Superior temporal gyrus (tissue), 1 donor: ENCODE data around the gene TEX28.
"Not testable (repeated sequence)": the region's sequence is repeated elsewhere in the genome, so short reads cannot be mapped to it uniquely, and the experiment has no call there.

Source experiments
- DNase-seq: peaks from one replicate; pipeline ENCODE4 v3.0.0-alpha.2; 2016; ENCODE audit errors: extremely low spot score

The TEX28 gene

DNA sequence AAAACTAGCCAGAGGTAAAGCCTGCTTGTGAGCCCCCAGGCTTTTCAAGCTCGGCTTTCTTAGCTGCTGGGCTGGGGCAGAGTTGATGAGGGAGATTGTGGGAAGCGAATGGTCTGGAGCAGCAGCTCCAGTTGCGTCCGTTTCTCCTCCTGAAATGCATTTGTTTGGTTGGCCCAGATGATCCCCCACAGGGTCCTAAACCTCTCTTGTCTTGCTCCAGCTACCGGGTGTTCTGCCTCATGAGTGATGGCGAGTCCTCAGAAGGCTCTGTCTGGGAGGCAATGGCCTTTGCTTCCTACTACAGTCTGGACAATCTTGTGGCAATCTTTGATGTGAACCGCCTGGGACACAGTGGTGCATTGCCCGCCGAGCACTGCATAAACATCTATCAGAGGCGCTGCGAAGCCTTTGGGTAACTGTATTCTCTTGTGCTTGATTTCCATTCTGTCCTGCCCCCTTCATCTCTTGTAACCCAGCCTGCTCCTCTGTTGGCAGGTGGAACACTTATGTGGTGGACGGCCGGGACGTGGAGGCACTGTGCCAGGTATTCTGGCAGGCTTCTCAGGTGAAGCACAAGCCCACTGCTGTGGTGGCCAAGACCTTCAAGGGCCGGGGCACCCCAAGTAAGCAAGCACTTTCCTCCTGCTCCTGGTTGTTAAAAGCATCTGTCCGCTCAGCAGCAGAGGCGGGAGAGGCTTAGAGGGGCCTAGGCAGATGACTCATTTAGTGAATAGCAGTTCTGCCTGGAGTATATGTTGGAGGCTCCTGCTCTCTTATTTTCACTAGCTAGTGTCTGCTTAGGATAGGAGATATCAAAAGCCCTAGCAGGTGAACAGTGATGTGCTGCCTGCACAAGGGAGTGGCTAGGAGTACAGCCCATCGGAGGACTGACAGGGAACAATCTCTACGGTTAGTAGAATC, 16.0 kb upstream of the TEX28 start:
- no peak for DNase-seq

DNA sequence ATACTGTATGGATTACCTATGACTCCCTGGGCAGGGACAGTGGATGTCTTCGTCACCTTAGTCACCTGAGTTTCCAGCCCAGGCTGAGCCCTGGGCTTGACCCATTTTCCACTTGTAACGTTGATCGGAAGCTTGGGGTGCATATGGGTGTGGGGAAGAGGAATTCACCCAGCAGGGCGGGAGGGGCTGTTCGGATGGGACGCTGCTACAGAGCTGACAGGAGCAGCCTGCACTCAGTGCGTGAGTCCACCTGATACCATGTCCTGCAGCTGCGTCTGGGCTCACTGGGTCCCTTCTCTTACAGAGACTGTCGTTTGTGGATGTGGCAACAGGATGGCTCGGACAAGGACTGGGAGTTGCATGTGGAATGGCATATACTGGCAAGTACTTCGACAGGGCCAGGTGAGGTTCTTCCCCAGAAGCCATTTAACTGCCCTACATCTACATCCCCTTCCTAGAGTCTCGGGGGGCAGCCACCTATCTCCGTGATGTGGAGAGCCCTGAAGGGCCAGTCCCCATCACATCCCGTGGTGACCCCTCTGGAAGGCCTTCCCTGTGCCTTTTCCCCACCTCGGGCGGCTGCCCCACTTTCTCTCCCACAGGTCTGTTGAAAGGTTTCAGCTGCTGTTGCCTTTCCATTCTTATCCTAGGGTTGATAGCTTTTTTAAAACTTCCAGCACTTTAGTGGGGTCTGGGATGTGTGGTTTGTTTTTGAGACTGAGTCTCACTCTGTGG, 14.3 kb upstream of the TEX28 start:
- DNase-seq: no peak

DNA sequence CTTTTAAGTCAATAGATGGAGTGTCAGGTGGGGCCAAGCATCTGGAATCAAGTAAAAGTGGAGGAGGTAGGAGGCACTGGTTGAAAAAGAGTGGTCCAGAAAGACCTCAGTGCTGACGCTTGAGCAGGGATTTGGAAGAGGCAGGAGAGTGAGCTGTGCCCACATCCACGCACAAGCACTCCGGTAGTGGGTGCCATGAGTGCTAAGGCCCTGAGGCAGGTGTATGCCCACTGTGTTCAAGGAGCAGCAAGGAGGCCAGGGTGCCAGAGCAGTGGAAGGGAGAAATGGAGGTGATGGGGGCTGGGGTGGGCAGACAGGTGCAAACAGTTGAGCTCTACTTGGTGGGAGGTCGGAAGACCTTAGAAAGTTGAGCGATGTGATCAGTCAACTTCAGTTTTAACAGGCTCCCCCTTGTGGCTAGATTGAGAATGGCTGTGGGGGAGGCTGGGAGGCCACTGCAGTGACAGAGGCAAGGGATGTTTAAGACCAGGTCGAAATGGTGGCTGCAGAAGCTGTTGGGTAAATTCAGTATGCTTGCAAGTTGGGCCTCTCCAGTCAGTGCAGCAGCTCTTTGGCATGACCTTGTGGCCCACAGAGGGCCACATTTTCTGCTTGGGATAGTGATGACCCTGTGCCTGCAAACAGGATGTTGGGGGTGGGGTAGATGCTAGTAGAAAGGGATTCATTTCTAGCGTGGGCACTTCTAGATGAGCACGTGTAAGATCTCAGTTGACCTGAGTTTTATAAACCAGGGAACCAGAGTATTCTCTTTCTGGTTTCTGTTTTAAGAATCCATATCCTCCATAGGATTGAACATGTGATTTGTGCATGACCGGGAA, 13.4 kb upstream of the TEX28 start:
- DNase-seq: peak; percentile 60

DNA sequence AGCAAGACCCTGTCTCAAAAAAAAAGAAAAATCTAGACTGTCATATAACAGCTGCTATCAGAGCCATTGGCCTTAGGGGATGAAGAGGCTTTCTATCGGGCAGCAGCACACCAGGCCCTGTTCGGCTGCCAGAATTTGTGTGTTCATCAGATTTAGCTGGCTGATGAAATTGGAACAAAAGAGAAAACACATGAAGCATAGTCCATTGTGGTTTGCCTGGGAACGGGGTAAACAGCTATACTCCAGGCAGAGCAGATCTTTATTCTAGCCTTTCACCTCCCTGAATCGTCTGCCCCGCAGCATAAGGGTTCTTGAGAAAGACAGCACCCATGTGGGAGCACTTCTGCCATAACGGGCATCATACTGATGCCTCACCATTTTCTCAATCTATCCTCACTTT, 12.3 kb upstream of the TEX28 start:
- peak; percentile 26 for DNase-seq

DNA sequence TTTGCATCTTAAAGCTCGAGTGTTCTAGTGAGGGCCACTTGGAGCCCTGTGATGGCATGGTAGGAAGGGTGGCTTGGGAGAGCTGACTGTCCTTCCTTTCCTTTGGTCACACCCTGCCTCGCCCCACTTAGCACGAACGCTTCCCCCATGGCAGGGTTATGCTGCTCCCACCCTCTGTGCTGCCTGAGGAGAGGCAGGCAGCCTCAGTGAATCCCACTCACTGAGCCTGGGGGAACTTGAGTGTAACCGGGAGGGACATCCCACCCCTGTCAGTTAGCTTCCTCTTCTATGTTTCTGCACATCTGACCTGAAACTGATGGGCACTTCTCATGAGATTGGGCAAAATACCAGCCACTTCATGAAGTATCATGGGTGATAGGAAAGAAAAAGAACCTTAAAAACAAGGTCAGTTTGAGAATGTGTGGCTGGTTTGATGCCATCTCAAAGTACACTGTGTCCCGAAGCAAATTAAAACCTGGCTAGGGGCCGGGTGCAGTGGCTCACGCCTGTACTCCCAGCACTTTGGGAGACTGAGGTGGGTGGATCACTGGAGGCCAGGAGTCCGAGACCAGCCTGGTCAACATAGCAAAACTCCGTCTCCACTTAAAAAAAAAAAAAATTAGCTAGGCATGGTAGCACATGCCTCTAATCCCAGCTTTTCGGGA, 10.7 kb upstream of the TEX28 start:
- DNase-seq: no peak

DNA sequence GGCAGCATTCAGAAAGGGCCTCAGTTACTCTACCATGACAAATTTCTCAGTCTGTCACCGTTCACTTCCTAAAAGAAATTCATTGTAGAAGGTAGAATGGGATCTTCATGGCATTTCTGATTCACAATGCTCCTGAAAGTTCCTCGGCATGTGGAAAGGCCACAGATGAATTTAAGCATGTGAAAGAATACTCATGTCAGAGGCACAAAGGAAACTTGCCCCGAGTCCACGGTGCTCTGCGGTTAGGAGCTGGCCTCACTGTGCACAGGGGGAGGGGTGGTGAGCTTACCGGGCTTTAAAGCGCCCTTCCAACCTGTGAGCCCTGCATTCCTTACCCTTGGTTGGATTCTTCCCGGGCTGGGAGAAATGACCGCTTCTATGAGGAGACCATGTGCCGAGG, 9.9 kb upstream of the TEX28 start:
- no peak for DNase-seq

DNA sequence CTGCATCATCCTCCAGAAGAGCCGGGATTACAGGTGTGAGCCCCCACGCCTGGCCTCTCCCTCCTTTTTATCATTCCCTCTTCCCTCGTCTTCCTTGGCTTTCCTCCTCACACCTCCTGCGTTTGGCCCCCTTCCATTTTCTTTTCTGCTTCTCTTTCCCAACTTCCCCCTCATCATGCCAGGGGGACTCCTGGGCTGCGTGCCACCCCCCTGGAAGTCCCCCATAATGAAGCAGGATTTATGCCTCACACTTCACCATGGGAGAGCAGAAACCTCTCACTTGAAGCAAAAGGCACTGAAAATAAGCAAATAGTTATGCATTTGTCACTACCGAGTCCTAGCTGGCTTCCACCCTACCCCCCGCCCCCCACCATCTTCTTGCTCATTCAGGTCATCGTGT, 8.6 kb upstream of the TEX28 start:
- DNase-seq: no peak

DNA sequence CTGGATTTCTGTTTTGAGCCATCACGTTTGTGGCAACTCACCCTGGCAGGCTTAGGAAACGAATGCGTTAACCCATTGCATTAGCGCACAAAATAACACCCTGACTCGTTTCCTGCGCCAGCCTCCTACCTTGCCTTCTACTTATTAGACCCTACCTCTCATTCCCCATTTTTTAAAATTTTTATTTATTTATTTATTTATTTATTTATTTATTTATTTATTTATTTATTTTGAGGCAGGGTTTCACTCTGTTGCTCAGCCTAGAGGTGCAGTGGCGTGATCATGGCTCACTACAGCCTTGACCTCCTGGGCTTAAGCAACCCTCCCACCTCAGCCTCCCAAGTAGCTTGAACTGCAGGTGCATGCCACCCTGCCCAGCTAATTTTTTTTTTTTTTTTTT, 8.1 kb upstream of the TEX28 start:
- DNase-seq: not testable (repeated sequence)

DNA sequence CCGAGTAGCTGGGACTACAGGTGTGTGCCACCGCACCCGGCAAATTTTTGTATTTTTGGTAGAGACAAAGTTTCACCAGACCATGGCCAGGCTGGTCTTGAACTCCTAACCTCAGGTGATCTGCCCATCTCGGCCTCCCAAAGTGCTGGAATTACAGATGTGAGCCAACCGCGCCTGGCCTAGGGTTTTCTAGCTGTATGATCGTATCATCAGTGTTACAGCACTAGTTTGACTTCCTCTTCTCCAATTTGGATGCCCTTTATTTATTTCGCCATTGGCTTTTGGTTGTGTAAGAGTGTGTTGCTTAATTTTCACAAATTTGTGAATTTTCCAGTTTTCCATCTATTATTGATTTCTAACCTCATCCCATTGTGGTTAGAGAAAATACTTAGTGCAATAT, 5.9 kb upstream of the TEX28 start:
- DNase-seq: no peak

DNA sequence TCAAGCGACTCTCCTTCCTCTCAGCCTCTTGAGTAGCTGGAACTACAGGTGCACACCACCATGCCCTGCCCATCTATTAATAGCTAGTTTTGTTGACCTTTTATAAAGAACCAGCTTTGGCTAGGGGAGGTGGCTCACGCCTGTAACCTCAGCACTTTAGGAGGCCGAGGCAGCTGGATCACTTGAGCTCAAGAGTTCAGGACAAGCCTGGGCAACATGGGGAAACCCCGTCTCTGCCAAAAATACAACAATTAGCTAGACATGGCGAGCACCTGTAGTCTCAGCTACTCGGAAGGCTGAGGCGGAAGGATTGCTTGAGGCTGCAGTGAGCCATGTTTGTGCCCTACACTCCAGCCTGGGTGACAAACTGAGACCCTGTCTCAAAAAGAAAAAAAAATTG, 3.4 kb upstream of the TEX28 start:
- no peak for DNase-seq

DNA sequence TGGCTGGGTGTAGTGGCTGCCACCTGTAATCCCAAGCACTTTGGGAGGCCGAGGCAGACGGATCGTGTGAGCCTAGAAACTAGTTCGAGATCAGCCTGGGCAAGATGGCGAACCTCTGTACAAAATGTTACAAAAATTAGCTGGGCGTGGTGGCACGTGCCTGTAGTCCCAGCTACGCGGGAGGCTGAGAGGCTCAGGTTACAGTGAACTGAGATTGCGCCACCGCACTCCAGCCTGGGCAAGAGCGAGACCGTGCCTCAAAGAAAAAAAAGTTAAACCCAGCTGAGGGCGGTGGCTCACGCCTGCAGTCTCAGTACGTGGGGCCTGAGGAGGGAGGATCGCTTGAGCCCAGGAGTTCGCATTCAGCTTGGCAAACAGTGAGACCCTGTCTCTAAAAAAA, 1.8 kb upstream of the TEX28 start:
- no peak for DNase-seq

DNA sequence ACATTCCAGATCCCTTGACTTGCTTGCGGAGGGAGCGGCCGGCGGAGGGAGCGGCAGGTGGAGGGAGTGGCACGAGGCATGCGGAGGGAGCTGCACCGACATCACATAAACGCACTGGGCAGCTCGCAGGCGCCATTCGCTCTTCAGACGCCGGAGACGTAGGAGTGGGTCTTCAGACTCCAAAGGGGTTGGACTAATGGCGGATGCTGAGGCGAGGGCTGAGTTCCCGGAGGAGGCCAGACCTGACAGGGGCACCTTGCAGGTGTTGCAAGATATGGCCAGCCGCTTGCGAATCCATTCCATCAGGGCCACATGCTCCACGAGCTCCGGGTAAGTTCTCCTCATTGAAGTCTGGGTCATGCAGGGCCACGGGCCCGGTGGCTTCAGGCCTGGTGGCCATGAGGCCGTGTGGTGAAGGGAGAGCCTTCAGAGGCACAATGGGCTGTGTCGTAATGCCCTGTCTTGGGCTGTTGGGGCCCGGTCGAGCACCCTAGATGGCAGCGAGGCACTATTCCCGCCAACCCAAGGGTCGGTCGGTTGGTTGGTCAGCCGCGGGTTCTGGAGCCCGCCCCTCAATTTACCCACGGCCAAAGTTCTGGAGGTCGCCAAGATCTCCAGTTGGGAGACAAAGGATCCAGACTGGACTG, 863 bp upstream of the TEX28 start, which contains the start of gene TKTL1:
Gene TKTL1 (plus strand): TSS at position 132 of the 647 bp plus-strand sequence. CDS start 65 bp downstream, at position 197.
- no peak for DNase-seq

DNA sequence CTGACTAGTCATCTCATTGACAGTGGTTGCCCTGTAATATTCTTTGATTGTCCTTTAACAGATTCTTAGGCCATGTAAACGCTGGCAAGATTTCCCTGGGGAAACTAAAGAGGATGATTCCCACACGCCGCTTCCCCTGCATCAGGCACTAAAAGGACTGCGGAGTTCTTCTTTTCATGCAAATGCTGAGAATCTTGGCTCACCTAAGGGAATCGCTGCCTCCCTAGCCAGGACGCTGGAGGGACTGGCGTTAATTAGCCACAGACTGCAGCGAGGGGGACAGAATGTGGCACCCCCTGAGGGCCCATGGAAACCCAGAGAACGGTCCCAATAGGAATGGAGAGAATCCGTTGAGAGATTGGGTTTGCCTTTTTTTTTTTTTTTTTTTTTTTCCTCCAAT, 8.5 kb downstream of the TEX28 start:
- not testable (repeated sequence) for DNase-seq

DNA sequence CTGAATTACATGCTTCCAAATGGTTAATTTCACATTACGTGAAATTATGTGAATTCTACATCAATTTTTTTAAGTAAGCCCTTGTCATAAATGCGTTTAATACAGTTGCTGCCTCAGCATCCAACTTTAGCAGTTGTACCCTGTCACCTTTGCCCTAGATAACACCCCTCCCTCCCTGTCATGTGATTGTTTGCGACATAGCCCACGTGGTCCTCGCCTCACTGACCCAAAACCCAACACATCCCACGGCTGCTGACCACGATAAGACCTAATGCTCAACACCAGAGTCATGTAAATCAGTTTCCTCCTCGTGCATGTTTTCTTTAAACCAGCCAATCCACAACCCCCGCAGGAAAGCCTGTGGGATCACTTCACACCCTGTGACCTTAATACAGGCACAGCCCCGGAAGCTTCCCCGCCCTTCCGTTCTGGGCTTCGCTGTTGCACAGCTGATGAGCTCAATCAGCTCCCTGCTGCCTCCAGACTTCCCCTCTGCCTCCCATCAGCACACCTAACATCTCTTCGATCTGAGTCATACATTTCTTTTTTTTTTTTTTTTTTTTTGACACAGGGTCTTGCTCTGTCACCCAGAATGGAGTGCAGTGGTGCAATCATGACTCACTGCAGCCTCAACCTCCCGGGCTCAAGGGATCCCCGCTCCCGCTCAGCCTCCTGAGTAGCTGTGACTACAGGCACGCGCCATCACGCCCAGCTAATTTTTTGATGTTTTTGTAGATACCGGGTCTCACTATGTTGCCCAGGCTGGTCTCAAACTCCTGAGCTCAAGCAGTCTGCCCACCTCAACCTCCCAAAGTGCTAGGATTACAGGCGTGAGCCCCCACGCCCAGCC, 10.2 kb downstream of the TEX28 start:
- DNase-seq: not testable (repeated sequence)

DNA sequence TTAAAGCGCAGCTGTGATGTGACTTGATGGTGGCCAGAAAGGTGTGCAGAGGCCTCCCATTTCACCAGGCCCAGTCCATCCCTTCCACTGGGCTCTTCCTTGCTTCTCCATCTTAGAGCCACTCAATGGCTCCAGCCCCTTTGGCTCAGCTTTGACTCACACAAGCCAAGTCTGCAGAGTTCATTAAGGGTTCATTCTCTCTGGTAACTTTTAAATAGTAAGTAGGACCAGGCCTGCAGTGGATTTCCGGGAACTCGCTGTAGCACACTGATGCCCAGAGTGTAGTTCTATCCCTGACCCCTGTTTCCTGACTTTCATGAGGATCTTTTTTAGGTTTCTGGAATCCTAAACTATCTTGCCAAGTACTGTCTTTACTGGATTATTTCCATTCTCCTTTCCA, 25.7 kb downstream of the TEX28 start:
- DNase-seq: not testable (repeated sequence)

DNA sequence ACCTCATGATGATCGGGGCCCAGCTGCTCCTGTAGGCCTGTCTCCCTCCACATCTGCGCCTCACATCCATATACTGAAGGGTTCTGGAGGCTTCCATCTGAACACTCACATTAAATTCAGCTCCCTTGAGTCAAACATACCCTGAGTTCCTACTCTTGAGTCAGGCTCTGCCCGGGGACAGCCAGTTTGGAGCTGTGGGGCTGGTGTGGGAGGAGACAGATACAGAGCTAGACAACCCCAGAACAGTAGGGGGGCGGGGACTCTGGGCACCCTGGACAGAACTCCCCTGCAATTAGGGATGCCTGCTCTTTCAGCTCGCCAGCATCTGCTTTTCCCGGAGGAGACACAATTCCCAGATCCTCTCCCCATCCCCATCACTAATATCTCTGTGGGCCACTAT, 31.9 kb downstream of the TEX28 start:
- not testable (repeated sequence) for DNase-seq

DNA sequence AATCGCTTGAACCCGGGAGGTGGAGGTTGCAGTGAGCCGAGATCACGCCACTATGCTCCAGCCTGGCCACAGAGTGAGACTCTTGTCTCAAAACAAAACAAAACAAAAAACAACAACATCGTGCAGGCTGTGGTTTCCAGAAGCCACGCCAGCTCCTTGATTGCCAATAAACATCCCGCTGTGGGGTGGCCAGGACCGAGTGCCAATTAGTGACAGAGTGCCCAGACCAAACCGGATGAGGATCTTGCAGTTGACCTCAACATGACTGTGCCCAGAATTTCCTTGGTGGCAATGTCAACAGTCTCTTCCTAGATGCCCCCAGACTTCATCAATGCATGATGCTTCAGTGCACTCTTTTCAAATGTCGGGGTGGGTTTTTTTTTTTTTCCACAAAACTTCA, 36.2 kb downstream of the TEX28 start:
- not testable (repeated sequence) for DNase-seq

DNA sequence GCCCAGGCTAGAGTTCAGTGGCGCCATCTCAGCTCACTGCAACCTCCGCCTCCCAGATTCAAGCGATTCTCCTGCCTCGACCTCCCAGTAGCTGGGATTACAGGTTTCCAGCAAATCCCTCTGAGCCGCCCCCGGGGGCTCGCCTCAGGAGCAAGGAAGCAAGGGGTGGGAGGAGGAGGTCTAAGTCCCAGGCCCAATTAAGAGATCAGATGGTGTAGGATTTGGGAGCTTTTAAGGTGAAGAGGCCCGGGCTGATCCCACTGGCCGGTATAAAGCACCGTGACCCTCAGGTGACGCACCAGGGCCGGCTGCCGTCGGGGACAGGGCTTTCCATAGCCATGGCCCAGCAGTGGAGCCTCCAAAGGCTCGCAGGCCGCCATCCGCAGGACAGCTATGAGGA, 37.6 kb downstream of the TEX28 start, which contains the start of gene OPN1MW3:
Gene OPN1MW3 (plus strand): TSS at position 301 of the 400 bp plus-strand sequence. CDS start 38 bp downstream, at position 339.
- not testable (repeated sequence) for DNase-seq

DNA sequence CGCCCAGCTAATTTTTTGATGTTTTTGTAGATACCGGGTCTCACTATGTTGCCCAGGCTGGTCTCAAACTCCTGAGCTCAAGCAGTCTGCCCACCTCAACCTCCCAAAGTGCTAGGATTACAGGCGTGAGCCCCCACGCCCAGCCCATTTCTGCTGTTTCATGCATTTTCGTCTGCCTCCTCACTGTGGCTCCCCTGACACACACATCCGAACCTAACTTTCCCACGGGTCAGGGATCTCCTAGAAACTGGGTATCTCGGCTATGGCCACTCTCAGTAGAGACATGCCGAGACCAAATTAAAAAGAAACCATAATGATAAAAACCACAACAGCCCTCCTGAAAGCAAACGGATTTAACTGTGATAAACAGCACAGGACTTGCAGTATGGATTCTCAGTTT, 46.8 kb downstream of the TEX28 start:
- not testable (repeated sequence) for DNase-seq
